ENCODE measurements around the gene NDUFA11.

DNA sequence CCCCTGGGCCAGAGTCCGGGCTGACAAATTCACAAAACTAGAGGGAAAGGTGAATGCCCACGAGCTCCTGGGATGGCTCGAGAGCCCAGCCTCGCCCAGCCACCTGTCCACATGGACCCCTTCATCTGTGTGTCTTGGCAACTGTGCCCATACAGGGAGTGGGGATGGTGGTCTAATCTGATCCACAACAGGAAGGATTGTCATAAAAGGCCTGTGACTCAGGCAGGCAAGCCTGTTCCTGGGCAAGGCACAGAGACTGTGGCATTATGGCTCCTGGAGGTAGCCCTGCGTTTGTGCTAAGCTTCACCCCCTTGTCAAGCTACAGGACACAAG, 30.4 kb upstream of the NDUFA11 start:
- TF ChIP-seq ZNF770 (CRISPR knock-in tag; IDR thresholded peaks at IDR 0.05): no peak
- TF ChIP-seq YY1 (IDR thresholded peaks at IDR 0.05; ENCODE audit: insufficient read depth, insufficient replicate concordance, low read depth, low read length): no peak
- TF ChIP-seq POLR2A (IDR thresholded peaks at IDR 0.05; ENCODE audit: insufficient read depth in 1 of 2, low read depth in 2 of 2, low read length in 2 of 2): no peak
- TF ChIP-seq TCF7L2 (IDR thresholded peaks at IDR 0.05; ENCODE audit: low read depth, low read length): no peak
- no peak for TF ChIP-seq MYC (CRISPR knock-in tag; IDR thresholded peaks at IDR 0.05; ENCODE audit: borderline replicate concordance)
- TF ChIP-seq ZHX2 (IDR thresholded peaks at IDR 0.05; ENCODE audit: low read depth): no peak
- no peak for TF ChIP-seq ZHX2 (CRISPR knock-in tag; IDR thresholded peaks at IDR 0.05; ENCODE audit: borderline replicate concordance)
- no peak for TF ChIP-seq RERE (CRISPR knock-in tag; IDR thresholded peaks at IDR 0.05; ENCODE audit: low read depth)
- no peak for TF ChIP-seq MLLT10 (CRISPR knock-in tag; IDR thresholded peaks at IDR 0.05)
